AG08396 (cell line): Measurements from ENCODE around the gene MOV10L1.
"Not testable (repeated sequence)": the region's sequence is repeated elsewhere in the genome, so short reads cannot be mapped to it uniquely, and the experiment has no call there.

Experiments used
- DNase-seq: peaks from one replicate; pipeline ENCODE4 v3.0.0; 2012; ENCODE audit warnings: low spot score, mixed read lengths

Gene MOV10L1

DNA sequence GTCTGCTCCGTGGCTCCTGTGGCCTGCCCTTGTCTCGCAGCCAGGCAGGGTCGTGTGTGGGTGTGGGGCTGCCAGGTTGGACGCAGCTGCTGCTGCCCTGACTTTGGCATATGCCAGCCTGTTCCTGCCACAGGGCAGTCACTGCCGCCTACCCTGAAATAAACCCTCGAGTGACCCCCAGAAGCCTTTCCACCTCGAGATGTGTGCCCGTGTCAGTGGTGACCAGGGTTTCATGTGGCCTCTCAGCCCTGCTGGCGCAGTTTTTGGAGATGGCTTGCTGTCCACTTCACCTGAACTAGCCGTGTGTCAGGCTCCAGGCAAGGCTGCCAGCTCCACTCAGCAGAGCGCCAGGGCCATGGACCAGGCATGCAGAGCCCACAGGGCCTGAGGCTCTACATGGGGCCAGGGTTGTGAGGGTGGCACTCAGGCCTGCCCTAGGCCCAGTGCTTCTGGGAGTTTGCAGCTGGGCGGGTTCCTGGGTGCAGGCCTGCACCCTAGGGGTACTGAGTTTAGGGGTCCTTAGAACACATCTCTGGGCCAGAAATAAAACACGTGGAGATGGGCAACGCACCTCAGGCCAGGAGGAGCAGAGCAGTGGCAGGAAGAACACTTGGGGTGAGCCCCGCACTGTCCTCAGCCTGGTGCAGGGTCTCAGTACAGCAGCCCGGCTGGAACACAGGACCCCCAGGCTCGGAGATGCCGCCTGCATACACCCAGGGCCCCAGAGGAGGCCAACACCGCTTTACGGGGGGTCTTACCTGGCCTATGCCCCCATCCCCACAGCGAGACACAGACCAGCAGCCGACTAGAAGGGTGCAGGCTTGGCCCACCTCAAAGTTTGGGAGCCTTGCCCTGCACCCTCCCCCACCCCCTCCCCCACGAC is 71.9 kb downstream of the MOV10L1 start:
- DNase-seq: no peak

DNA sequence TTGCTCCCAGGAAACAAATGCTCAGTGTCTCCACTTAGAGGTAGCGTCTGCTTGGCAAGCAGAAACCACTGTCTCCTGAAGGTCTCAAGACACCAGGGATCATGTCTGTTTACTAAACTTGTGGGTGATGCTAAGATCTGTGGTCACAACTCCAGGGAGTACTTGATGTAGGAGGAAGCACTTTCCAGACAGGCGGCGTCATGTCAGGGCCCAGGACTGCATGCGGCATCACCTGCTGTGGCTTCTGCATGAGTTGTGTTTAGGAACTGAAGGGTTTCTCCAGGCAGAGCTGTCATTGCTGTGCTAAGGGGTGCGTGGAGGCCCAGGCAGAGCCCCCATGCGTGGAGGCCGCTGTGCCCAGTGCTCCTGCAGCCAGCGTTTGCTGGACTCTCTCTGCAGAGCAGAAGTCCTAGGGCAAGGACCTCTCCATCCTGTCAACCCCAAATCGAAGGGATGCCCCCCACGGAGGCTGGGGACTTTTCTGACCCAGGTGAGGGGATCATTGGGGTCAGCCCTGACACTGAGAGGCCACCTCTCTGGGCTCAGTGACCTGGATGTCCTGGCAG is 72.7 kb downstream of the MOV10L1 start:
- DNase-seq: no peak

DNA sequence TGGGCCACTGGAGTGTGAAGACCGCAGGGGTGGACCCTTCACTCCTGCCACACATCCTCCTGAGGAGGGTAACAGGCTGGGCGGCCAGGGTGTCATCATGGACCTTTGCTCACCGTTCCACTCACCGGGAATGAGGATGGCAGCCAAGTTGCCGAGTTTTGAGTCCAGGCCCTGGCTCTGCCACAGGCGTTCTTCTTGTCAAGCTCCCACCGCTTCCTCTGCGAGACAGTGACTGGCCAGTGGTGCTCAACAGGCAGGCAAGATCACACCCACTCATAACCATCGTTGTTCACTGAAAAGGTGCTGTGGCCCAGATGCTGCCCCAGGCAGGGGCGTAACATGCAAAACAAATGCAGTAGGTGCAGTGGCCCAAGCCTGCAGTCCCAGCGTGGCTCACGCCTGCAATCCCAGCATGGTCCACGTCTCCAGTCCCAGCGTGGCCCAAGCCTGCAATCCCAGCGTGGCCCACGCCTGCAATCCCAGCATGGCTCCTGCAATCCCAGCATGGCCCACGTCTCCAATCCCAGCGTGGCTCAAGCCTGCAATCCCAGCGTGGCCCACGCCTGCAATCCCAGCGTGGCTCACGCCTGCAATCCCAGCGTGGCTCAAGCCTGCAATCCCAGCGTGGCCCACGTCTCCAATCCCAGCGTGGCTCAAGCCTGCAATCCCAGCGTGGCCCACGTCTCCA is 75.8 kb downstream of the MOV10L1 start:
- DNase-seq: no peak

DNA sequence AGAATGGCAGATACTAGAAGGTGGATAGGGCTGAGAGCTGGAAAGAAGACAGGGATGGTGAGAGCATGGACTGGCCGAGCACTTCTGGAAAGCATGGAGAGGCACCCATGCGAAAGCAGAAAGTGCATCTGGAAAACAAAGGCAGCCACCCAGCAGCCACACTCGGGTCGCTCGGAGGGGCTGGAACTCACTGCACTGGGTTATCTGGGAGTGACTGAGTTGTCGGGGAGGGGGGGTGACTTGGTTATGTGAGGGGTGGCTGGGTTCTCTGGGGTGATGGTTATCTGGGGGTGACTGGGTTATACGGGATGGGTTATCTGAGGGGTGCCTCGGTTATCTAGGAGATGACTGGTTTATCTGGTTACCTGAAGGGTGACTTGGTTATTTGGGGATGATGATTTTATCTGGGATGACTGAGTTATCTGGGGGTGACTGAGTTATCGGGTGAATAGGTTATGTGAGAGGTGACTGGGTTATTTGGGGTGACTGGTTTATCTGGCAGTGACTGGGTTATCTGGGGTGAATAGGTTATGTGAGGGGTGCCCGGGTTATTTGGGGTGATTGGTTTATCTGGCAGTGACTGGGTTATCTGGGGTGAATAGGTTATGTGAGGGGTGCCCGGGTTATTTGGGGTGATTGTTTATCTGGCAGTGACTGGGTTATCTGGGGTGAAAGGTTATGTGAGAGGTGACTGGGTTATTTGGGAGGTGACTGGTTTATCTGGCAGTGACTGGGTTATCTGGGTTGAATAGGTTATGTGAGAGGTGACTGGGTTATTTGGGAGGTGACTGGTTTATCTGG is 78.1 kb downstream of the MOV10L1 start:
- no peak for DNase-seq

DNA sequence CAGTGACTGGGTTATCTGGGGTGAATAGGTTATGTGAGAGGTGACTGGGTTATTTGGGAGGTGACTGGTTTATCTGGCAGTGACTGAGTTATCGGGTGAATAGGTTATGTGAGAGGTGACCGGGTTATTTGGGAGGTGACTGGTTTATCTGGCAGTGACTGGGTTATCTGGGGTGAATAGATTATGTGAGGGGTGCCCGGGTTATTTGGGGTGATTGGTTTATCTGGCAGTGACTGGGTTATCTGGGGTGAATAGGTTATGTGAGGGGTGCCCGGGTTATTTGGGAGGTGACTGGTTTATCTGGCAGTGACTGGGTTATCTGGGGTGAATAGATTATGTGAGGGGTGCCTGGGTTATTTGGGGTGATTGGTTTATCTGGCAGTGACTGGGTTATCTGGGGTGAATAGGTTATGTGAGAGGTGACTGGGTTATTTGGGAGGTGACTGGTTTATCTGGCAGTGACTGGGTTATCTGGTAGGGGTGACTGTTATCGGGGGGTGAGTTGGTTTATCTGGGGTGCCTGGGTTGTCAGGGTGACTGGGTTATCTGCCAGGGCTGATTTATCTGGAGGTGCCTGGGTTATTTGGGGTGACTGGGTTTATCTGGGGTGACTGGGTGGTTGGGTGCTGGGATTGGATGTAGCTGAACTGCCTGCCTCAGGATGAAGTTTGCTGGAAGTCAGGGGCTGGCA is 78.8 kb downstream of the MOV10L1 start:
- DNase-seq: not testable (repeated sequence)

DNA sequence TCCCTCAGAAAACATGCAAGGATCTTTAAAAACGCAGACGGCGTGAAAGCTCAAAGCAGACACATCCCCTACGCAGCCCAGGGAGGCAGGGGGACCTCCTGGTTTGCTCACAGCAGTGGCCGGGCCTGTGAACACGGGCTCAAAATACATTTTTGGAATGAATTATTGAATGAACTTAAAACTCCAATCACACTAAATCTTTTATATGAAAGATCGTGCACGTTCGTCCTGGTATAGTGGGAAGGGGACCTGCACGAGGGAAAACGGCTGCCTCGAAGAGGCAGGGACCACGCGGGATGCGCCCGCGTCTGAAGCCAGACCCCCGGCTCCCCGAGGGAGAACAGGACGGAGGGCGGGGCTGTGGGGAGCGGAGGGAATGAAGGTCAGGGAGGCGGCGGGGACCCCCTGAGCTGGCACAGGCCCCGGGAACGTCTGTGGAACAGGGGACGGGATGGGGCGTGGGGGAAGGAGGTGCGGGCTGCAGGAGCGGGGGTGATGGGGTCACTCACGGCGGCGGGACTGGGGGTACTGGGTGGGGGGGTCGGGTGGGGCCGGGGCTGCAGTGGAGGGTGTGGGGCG is 79.5 kb downstream of the MOV10L1 start:
- DNase-seq: no peak

DNA sequence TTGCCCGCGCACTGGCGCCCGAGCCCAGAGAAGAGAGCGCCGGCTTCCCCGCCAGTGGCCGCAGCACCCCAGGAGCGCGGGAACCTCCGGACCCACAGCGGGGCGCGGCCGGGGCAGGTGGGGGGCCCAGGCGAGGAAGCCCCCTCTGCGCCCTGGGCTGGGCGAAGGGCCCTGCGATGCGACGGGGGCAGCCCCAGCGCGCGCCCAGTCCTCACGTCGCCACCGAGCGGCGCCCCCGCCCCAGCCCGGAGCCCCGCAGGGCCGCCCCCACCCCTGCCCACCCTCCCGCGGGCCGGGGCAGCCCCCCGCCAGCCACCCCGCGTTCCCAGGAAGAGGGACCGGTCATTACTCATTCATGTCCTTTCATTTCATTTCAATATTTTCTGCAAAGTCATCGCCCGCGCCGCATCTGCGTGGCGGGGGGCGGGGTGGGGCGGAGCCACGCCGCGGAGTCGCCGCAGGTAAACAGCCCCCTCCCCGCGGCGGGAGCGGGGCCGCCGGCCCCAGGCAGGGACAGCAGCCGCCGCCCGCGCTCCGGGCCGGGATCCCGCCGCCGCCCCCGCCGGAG is 80.1 kb downstream of the MOV10L1 start:
- DNase-seq: no peak

DNA sequence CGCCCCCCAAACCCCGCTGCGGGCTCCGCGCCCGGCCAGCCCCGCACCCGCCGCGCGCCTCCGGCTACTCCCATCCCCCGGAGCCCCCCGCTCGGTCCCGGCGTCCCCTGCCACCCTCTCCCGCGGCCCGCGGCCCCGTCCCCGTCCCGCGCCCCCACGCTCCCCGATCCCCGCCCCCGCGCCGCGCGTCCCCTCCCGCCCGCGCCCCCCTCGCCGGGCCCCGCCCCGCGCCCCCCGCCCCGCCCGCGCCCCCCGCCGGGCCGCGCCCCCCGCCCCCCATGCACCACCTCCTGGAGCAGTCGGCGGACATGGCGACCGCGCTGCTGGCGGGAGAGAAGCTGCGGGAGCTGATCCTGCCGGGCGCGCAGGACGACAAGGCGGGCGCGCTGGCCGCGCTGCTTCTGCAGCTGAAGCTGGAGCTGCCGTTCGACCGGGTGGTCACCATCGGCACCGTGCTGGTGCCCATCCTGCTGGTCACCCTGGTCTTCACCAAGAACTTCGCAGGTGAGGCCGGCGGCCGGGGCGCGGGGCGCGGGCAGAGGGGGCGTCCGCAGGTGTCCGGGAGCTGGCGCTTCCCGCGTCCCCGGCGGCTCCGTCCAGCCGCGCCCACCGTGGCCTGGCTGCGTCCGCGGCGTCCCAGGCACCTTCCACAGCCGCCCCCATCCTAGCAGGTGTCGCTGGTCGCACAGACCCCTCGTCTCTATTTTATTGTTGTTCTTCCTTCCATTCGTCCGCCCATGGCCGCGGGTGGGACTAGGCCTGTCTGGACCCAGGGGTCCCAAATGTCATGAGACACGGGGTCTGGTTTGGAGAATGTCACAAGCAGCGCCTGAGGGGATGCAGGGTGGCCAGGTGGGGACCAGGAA is 80.9 kb downstream of the MOV10L1 start, which contains the start of gene PANX2:
Gene PANX2, plus strand, starts transcription at position 279 of the 866 bp plus-strand sequence. Its CDS starts 0 bp downstream, at position 279.
- DNase-seq: no peak

DNA sequence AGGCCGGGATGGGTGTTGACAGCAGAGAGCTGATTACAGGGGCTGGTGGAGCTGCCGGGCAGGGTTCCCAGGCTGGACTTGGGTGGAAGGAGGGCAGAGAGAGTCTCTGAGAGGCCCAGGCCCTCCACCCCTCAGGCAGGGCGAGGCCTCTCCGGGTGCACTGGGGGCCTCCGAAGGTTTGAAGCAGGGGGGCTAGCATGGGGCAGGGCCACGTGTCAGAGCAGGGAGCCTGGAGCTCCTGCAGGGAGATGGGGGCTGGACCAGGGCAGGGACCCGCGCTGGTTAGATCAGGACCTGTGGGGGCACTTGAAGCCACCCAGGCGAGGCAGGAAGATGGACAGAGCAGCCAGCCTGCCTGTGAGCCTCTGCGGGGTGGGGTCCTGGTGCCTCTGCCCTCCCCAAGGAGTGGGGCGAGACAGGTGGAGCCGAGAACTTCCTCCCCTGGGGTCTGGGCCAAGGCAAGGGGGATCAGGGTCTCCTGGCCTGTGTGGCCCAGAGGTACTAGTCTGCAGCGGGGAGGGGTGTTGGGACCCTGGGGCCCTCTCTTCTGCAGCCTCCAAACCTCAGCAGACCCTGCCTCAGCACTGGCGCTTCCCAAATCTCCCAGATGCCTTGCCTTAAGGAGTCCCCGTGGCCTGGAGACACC is 81.6 kb downstream of the MOV10L1 start:
- DNase-seq: no peak

DNA sequence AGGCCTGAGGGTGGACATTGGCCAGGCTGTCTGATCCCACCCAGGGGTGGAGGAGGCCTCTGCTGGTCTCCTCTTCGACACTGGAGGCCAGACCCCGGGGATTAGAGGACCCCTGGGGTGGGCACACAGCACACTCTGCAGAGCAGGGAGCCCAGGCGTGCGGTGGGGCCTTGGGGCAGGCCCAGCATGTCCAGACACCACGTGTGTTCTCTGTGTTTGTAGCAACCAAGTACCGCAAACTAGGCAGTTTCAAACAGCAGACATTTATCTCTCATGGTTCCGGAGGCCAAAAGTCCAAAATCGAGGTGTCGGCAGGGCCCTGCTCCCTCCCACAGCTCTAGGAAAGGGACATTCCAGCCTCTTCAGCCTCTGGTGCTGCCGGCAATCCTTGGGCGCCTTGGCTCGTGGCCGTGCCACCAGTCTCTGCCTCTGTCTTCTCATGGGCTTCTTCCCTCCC is 82.2 kb downstream of the MOV10L1 start:
- no peak for DNase-seq

DNA sequence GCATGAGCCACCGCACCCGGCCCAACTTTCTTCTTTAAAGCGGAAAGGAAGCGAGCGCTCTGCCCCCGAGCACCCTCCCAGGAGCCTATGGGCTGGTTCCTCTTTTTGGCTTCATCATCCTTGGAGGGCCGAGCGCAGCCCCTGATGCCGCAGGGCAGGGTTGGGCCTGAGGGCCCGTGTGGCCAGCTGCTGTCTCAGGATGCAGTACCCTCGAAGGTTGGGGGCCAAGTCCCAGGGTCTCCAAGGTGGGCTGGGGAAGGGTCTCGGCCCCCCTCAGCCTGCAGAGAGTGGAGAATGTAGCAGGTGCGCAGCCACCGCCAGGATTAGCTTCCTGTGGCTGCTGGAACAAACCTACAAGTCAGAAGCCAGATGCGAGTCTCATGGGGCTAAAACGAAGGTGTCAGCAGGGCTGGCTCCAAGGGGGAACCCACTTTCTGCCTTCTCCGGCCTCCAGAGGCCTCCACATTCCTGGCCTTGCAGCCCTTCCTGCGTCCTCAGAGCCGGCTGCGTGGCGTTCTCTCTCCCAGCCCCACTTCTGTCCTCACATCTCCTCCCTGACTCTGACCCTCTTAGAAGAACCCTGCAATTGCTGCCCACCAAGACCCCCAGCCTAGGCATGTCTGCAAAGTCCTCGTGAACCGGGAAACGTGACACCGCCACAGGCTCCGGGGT is 83.6 kb downstream of the MOV10L1 start:
- DNase-seq: no peak

DNA sequence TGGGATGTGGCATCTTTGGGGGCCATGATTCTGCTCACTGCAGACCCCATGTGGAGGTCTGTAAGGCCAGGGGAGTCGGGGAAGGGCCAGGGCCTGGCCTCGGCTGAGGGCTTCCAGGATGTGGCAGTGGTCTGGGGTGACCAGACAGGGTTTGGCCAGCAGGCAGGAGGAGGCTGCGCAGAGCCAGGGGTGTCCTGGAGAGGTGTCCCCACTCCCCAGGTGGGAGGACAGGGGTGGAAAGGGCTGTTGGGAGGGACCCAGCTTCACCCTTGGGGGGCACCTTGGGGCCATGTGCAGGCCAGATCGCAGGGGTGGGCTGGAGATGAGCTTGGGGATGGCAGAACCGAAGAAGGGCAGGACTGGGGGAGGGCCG is 84.2 kb downstream of the MOV10L1 start:
- DNase-seq: no peak

DNA sequence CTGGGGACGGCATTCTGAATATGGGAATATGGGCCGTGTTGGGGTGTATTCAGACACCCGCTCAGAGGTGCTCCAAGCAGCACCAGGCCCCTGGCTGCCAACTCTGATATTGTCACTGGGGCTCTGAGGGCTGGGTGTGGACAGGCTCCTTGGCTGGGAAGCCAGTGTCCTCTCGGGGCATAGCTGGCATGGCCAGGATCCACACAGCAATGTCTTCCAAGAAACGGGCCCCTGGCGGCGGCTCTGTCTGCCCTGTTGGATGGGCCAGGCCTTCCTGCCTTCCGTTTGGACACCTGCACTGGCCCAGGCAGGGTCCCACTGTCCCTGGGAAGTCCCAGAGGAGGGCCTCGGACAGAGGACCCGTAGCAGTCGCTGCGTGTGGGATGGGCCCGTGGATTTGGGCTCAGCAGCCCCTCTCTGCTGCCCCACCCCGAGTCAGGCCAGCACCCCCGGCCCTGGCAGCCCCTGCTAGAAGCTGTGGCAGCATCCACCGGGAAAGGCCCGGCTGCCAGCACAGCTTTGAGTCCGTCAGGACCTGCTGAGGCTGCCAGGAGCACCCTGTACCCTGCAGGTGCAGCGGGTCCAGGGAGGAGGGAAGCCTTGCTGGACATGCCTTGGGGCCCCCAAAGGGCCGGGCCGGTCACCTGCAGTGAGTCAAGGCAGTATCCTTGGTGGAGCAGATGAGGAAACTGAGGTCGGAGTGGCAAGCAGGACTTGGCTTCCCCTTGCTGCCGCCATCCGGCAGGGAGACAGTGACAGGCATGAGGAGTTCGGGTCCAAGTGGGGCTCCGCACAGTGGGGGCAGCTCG is 84.8 kb downstream of the MOV10L1 start:
- DNase-seq: no peak

DNA sequence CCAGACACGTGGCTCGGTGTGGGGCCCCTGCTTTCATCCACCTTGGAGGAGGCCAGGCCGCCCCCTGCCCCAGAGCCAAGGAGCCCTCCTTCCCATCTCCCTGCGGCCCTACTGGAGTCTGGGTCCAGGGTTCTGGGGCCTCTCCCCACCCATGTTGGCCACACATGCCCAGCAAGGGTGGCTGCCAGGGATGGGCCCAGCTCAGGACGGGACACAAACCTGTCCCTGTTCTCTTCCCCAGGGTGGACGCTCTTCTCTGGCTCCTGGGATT is 85.3 kb downstream of the MOV10L1 start:
- no peak for DNase-seq

DNA sequence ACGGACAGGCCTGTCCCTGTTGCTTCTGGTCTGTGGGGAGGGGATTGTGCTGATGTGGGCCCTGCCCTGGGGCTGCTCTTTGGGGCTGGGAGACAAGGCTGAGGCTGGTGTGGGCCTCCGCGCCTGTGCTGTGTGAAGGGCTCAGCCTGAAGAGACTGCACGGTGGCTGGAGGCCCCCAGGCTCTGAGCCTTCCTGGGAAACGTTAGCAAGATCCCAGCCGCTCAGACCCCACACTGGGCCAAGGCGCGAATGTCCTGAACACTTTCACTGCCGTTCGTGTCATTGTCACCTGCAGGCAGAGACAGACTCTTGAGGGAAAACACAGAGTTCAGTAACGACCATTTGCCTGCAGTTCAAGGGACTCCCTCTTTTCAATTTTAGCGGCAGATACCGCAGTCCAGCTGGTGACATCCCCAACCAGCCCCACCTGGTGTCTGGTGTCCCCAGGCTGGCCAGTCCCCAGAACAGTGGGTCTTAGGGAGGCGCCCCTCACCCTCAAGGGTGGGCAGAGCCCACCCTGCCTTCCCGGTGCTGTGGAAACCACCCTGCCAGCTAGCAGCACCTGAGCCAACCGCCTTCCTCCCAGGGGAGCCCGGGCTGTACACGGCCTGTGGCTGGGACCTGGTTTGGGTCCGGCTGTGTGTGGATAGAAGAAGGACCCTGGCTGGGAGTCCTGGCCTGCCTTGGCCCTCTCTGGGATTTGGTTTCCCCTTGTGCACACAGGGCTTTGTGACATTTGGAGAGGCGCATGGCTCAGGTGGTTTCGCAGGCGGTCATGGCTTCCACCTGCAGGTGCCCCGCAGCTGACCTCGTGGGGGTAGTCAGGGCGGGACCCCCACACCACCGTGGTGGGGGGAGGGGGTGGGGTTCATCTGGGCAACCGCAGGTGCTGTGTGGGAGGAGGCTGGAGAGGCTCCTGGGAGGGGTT is 86.4 kb downstream of the MOV10L1 start:
- DNase-seq: no peak

DNA sequence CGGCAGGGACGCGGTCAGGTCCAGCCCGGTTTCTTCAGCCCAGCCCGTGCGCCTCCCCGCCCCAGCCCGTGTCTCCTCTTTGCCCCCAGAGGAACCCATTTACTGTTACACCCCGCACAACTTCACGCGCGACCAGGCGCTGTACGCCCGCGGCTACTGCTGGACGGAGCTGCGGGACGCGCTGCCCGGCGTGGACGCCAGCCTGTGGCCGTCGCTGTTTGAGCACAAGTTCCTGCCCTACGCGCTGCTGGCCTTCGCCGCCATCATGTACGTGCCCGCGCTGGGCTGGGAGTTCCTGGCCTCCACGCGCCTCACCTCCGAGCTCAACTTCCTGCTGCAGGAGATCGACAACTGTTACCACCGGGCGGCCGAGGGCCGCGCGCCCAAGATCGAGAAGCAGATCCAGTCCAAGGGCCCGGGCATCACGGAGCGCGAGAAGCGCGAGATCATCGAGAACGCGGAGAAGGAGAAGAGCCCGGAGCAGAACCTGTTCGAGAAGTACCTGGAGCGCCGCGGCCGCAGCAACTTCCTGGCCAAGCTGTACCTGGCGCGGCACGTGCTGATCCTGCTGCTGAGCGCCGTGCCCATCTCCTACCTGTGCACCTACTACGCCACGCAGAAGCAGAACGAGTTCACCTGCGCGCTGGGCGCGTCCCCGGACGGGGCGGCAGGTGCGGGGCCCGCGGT is 87.2 kb downstream of the MOV10L1 start:
- DNase-seq: no peak
